GM12874 (cell line): Measurements from ENCODE around the gene CARD8.

ENCODE experiments used
- TF ChIP-seq, protein P1 (sequence below): IDR thresholded peaks from 2 replicates; pipeline ENCODE4 v1.5.1; 2011; ENCODE audit warnings: low read depth, mild to moderate bottlenecking, control low read depth, low read length, moderate library complexity; ENCODE audit not compliant: insufficient read depth

Gene CARD8

DNA sequence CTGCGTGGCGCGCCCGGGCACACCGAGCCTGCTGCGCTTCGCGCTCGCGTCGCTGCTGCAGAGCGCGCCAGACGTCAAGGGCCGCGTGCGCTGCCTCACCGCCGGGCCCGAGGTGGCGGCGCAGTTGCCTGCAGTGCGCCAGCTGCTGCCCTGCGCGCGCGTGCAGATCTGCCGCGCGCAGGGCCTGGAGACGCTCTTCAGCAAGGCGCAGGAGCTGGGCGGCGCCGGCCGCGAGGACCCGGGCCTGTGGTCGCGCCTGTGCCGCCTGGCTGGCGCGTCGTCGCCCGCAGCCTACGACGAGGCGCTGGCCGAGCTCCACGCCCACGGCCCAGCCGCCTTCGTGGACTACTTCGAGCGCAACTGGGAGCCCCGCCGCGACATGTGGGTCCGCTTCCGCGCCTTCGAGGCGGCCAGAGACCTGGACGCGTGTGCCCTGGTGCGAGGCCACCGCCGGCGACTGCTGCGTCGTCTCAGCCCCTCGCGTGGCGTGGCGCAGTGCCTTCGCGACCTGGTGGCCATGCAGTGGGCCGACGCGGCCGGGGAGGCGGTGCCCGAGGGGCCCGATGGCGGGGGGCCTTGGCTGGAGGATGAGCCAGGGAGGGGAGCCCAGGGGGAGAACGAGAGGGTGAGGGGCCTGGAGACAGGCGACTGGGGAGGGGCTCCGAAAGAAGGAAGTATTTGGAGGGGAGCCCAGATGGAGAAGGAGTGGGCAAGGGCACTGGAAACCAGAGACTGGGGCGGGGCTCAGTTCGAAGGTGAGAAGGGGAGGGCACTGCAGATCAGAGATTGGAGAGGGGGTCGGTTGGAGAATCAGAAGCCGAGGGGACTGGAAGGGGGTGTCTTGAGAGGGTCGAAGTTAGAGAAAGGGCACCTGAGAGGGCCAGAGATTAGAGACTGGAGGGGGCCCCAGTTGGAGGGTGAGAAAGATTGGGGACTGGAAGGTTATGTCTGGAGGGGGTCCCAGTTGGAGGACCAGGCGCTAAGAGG is 60.6 kb downstream of the CARD8 start:
- TF ChIP-seq, protein P1, sequence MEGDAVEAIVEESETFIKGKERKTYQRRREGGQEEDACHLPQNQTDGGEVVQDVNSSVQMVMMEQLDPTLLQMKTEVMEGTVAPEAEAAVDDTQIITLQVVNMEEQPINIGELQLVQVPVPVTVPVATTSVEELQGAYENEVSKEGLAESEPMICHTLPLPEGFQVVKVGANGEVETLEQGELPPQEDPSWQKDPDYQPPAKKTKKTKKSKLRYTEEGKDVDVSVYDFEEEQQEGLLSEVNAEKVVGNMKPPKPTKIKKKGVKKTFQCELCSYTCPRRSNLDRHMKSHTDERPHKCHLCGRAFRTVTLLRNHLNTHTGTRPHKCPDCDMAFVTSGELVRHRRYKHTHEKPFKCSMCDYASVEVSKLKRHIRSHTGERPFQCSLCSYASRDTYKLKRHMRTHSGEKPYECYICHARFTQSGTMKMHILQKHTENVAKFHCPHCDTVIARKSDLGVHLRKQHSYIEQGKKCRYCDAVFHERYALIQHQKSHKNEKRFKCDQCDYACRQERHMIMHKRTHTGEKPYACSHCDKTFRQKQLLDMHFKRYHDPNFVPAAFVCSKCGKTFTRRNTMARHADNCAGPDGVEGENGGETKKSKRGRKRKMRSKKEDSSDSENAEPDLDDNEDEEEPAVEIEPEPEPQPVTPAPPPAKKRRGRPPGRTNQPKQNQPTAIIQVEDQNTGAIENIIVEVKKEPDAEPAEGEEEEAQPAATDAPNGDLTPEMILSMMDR = no peak

DNA sequence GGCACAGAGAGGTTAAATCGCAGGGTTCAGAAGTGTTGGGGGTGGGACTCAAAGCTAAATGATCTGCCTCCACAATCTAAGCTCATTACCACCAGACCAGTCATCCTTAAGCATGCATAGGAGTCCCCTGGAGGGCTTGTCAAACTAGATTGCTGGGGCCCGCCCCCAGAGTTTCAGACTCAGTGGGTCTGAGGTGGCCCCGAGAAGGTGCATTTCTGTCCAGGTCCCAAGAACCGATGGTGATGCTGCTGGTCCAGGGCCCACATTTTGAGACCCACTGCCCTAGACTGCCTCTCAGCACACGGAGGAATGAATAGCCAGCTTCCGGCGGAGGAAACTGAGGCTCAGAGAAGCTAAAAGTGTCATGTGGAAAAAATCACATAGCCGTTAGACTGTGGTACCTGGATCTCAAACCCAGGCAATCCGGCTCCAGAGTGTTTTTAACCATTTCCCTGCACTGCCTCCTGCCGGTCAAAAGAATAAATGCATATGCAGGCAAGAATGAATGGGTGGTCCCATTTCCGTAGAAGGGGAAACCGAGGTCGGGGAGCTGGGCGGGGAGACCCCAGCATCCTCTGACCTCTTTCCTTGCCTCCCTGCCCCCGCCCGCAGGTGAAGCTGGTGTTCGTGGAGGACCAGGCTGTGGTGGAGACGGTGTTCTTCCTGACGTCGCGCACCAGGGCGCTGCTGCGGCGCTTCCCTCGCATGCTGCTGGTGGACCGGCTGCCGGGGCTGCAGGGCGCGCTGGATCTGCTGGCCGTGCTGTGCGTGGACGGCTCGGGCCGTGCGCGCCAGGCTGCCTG is 61.5 kb downstream of the CARD8 start:
- TF ChIP-seq, protein P1 = peak; percentile 64

DNA sequence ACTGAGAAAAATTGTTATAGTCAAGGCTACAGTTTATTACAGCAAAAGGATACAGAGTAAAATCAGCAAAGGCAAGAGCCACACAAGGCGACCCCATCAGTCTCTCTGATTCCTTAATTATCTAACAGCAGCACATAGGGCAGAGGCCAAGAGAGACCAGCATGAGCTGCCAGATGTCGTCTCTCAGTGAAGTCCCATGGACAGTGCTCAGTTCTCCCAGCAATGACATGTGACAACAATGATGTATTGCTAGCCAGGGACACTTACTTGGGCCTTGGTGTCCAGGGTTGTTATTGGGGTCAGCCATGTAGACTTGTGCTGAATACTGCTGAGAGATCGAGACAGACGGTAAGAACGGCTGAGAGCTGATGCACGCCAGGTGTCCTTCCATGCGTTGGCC is 63.0 kb downstream of the CARD8 start:
- TF ChIP-seq, protein P1 = no peak

DNA sequence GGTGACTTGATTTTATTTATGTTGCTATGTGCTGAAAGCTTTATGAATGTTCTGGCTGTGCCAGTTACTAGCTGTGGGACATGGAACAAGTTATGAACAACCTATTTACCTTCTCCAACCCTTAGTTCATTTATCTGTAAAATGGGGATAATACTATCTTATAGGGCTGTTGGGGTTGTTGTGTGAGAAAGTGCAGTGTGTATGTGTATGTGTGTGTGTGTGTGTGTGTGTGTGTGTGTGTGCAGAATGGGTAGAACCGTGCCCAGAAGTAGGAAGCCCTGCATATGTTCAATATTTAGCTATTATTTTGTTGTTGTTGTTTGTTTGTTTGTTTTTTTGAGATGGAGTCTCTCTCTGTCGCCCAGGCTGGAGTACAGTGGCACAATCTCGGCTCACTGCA is 64.8 kb downstream of the CARD8 start:
- TF ChIP-seq, protein P1 = no peak

DNA sequence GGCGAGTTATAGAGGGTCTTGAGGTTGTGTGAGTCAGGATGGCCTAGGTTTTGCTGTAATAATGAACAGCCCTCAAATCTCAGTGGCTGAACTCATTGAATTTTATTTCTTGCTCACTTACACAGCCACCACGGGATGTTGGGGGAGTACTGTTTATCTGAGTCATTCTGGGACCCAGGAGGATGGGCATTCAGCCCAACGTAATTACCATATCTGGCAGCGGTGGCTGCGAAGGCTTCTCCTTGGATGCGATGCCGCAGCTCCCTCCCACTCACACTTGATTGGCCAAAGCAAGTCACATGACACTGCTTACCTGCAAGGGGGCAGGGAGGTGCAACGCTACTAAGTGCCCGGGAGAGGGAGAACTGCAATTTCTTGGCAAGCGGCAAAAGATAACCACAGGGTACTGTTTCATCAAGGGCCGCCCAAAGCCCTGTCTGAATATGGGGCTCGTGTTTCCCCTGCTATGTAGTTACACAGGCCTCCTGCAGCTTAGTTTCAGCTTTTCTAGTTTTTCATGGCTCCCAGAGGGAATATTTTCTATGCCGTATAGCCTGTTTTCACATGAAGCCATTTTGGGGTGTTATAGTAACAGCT is 65.3 kb downstream of the CARD8 start:
- TF ChIP-seq, protein P1 = no peak

DNA sequence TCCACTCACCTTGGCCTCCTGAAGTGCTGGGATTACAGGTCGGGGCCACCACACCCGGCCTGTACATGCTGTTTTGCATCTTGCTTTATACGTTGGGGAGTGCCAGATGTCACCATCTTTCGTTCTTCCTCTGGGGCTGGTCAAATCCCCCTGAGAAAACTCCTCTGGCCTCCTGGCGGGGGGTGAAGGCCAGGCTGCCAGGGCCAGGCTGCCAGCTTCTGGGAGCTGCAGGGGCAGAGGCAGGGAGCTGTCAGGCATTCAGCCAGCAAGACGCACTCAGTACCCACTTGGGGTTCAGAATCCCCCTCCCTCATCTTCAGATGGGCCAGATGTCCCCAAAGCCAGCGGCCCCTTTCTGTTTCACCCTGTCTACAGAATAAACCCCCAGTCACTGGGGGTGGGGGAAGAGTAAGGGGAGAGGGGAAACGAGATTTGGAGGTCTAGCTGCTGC is 69.1 kb downstream of the CARD8 start:
- TF ChIP-seq, protein P1 = no peak

DNA sequence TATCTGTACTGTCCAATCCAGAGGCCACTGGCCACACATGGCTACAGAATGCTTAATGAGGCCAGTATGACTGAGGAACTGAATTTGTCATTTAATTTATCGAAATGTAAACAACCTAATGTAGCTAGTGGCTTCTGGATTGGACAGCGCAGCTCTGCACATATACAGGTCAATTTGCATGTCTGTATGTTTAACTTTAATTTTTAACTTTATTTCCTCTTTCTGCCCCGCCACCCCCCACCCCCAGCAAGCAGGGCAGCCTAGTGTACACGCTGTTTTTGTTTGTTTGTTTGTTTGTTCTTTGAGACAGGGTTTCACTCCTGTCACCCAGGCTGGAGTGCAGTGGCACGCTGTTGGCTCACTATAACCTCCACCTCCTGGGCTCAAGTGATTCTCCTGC is 69.7 kb downstream of the CARD8 start:
- TF ChIP-seq, protein P1 = no peak
